Measurements from ENCODE around the gene SPIRE1.

GRCh38 chr18:12433829-12434540, 223.9 kb downstream of the SPIRE1 start:
- no peak for TF ChIP-seq POLR2AphosphoS5 (IDR thresholded peaks at IDR 0.05; ENCODE audit: insufficient read depth in 1 of 2, low read depth in 1 of 2)
- TF ChIP-seq POLR2A (IDR thresholded peaks at IDR 0.05): no peak
